IPS-20b (cell line): ENCODE data around the gene BTBD9.
"Not testable (repeated sequence)": the region's sequence is repeated elsewhere in the genome, so short reads cannot be mapped to it uniquely, and the experiment has no call there.

Experiments used
- H3K27ac ChIP-seq: one replicate; pipeline ENCODE4 v1.5.1; 2013; ENCODE audit warnings: low read length
- H3K27me3 ChIP-seq: 2 replicates; pipeline ENCODE4 v1.6.1; 2013; ENCODE audit warnings: mild to moderate bottlenecking, low read length, inconsistent platforms; ENCODE audit not compliant: insufficient read depth
- H3K36me3 ChIP-seq: 2 replicates; pipeline ENCODE4 v1.6.1; 2013; ENCODE audit warnings: low read depth, mild to moderate bottlenecking, inconsistent platforms, low read length, moderate library complexity; ENCODE audit not compliant: insufficient read depth
- H3K4me1 ChIP-seq: 2 replicates; pipeline ENCODE4 v1.6.1; 2013; ENCODE audit warnings: mild to moderate bottlenecking, control low read depth, inconsistent platforms, low read length, moderate library complexity; ENCODE audit not compliant: insufficient read depth
- H3K4me3 ChIP-seq: 2 replicates; pipeline ENCODE4 v1.5.1; 2013; ENCODE audit warnings: mild to moderate bottlenecking, low read length, inconsistent platforms
- H3K9ac ChIP-seq: 2 replicates; pipeline ENCODE4 v1.6.1; 2013; ENCODE audit warnings: low read depth, mild to moderate bottlenecking, inconsistent platforms, low read length, moderate library complexity
- H3K9me3 ChIP-seq: 2 replicates; pipeline ENCODE4 v1.6.1; 2013; ENCODE audit warnings: mild to moderate bottlenecking, low read depth, low read length, inconsistent platforms; ENCODE audit not compliant: insufficient read depth

BTBD9 gene

DNA sequence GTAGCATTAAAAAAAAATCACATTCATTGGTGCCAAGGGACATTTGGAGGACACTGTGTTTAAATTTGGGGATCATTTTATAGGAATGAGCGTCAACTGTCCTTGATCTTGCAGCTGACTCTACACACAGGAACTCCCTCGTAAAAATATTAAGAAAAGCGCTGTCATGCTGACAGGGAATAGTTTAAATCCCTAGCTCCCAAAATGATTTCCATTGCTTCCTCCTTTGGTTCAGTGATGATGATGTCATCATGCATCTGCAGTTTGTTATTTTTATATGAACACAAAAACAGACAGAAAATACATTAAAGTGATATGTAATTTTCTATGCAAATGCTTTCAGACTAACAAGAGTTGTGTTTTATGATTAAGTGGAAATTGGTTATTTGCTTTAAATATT is 275.6 kb downstream of the BTBD9 start:
- H3K9ac ChIP-seq: no peak overlapping the region
- H3K9me3 ChIP-seq: no peaks in the 10 kb centered on the region
- no peaks in the 10 kb centered on the region for H3K36me3 ChIP-seq
- no peaks in the 10 kb centered on the region for H3K4me1 ChIP-seq
- H3K4me3 ChIP-seq: no peak overlapping the region
- H3K27ac ChIP-seq: no peak overlapping the region
- H3K27me3 ChIP-seq: no peaks in the 10 kb centered on the region

DNA sequence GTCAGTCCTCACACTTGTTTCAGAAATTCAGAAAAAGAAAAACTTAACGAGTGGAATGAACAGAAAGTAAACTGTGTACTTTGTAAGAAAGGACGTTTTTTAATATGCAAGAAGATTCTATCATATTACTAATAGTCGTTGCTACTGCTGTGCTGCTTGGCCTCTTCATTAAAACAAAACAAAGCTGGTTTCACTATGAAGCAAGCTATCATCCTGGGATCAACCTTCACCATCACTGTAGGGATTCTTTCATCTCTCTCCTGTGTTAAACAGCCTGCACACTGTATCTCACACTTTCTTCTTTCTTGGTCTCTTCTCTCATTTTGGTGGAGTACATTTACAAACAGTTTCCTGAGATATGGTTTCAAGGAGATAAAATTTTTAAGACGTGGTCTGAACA is 284.2 kb downstream of the BTBD9 start:
- no peak overlapping the region for H3K9ac ChIP-seq
- H3K4me3 ChIP-seq: no peak overlapping the region
- no peaks in the 10 kb centered on the region for H3K27me3 ChIP-seq
- H3K9me3 ChIP-seq: no peaks in the 10 kb centered on the region
- H3K4me1 ChIP-seq: peaks cover 6% of the 10 kb centered on the region; the same call in 1 of the 2 replicates
- H3K36me3 ChIP-seq: no peaks in the 10 kb centered on the region
- H3K27ac ChIP-seq: no peak overlapping the region

DNA sequence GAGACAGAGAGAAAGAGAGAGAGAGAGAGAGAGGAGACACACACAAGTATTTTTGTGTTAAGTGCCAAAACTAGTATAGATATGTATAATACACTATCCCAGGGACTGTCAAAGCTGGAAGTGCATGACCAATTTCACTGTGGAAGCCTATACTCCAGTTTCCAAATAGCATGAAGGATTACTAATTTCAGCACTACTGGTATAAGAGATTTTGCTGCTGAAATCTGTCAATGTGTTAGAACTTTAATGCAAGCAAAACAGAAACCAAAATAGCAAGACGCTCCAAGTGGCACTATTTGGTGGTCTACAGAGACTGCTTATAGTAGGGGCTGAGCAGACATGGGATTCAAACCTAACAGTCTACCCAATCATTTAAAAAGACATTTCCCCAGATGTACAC is 284.8 kb downstream of the BTBD9 start:
- no peak overlapping the region for H3K9ac ChIP-seq
- peaks cover 12% of the 10 kb centered on the region for H3K4me1 ChIP-seq
- no peaks in the 10 kb centered on the region for H3K27me3 ChIP-seq
- no peaks in the 10 kb centered on the region for H3K36me3 ChIP-seq
- no peak overlapping the region for H3K27ac ChIP-seq
- no peak overlapping the region for H3K4me3 ChIP-seq
- no peaks in the 10 kb centered on the region for H3K9me3 ChIP-seq

DNA sequence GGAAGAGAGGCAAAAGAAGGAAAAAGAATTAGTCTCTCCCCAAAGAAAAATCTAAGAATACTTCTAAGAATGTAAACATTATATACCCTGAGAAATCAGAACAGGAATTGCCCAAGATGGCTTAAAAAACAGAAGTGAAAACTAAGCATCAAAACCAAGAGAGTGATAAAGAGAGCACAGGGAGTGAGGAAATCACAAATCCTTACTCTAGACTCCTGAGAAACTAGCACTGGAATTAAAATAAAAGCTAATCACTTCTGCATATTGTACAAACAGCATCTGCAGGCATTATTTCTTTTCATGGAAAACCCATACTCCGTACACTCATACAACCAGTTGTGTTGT is 285.7 kb downstream of the BTBD9 start:
- Histone ChIP-seq H3K27me3 (no peaks in the 10 kb centered on the region), H3K27ac (no peak overlapping the region), H3K9ac (no peak overlapping the region), H3K9me3 (no peaks in the 10 kb centered on the region), H3K36me3 (no peaks in the 10 kb centered on the region), H3K4me1 (peaks cover 13% of the 10 kb centered on the region), H3K4me3 (no peak overlapping the region)

DNA sequence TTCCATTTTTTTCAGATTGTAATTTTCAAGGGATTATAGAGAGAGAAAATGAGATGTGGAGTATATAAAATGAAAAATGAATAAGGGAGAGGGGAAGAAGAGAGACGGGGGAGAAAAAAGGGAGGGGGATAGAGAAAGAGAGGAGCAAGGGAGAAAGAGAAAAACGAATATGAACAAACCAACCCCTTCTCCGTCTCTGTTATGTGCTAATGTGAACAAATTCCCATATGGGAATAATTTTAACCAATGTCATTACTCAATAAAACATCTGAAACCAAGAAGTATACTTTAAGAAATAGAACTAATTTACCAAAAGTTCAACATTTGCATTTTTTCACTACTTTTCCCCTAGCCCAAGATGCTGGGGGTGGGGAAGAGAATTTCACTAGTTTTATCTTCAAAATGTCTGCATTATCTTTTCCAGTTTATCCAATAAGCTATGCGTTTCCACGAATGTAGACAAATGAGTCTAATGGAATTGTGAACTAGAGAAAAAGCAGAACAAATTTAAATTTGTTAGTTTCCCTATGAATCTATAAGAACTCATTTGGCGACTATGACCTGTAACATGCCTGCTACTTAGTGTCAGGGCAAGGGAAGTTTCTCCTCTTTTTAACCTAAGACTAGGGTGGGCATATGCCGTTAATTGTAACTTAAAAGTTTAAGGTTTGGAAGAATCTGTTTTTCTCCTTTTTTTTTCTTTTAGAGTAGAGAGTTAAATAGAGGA is 286.3 kb downstream of the BTBD9 start:
- no peak overlapping the region for H3K27ac ChIP-seq
- no peaks in the 10 kb centered on the region for H3K9me3 ChIP-seq
- no peaks in the 10 kb centered on the region for H3K27me3 ChIP-seq
- no peaks in the 10 kb centered on the region for H3K36me3 ChIP-seq
- H3K4me3 ChIP-seq: no peak overlapping the region
- H3K9ac ChIP-seq: no peak overlapping the region
- H3K4me1 ChIP-seq: peaks cover 13% of the 10 kb centered on the region

DNA sequence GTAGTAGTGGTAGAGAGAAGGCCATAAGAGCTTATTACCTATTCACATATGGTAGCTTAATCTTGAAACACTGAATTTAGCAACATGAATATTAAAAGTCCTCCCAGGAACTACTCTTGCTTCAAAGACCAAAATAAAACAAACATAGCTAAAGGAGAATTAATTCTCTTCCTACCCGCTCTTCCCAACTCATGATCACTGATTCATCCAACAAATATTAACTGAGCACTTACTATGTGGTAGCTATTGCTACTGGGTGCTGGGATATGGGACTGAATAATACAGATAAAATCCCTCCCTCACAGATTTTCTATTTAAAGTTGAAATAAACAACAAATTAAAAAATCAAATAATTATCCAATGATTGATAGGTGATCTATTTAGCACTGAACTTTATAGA is 287.1 kb downstream of the BTBD9 start:
- no peak overlapping the region for H3K27ac ChIP-seq
- H3K36me3 ChIP-seq: no peaks in the 10 kb centered on the region
- no peak overlapping the region for H3K9ac ChIP-seq
- no peak overlapping the region for H3K4me3 ChIP-seq
- H3K9me3 ChIP-seq: no peaks in the 10 kb centered on the region
- H3K27me3 ChIP-seq: no peaks in the 10 kb centered on the region
- peaks cover 13% of the 10 kb centered on the region for H3K4me1 ChIP-seq

DNA sequence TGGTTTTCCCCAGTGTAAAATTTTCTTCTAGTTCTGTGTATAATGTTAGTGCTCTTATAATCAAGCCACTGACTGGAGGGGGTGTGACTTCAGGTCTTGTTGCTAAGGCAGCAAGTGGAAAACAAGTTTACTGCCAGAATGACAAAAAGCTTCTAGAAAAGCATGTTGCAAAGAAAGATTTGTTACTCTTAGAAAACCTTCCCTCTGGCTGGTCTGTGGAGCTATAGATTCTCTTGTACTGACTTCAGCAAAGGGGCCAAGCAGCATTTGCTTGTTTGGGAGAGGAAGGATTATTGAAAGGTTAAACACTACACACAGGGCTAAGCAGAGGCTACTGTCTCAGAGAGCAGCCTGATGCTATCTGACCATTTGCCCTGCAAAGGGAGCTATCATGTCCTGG is 288.8 kb downstream of the BTBD9 start:
- H3K27me3 ChIP-seq: no peaks in the 10 kb centered on the region
- no peak overlapping the region for H3K27ac ChIP-seq
- no peaks in the 10 kb centered on the region for H3K9me3 ChIP-seq
- H3K36me3 ChIP-seq: no peaks in the 10 kb centered on the region
- peaks cover 23% of the 10 kb centered on the region for H3K4me1 ChIP-seq
- no peak overlapping the region for H3K9ac ChIP-seq
- no peak overlapping the region for H3K4me3 ChIP-seq

DNA sequence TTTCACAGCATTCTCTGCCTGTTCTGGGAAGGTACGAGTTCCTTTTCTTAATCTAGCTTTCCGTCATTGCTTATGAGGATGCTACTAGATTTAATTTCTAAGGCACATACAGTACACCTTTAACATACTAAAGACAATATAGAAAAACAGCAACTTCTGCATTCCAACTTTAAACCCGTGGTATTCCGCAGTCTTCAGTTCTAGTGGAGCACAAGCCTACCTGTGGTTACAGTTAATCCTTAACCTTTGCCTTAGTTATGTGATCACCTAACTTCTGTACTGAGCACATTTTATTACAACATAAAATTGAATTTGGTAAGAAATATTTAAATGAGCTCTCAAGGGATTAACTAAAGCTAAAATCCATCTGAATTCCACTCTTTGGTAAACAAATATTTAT is 289.5 kb downstream of the BTBD9 start:
- Histone ChIP-seq H3K27me3 (no peaks in the 10 kb centered on the region), H3K4me3 (no peak overlapping the region), H3K27ac (no peak overlapping the region), H3K9me3 (no peaks in the 10 kb centered on the region), H3K9ac (no peak overlapping the region), H3K36me3 (no peaks in the 10 kb centered on the region), H3K4me1 (peaks cover 23% of the 10 kb centered on the region)

DNA sequence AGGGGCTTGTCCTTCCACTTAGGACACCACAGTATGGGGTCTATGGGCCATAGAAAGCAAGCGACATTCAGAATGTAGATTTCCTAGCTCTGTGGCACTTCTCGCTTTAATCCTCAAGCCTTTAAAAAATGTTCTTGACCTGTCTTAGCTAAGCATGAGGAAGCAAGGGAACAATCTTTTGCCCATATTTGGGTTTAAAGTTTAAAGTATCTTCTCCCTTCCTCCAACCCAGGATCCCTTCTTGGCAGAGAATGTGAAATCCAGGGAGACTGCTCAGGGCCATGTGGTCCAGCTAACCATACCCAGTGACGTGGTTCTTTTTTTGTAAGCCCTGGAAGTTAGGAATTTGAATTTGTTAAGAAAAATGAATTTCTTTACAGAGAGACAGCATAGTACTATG is 289.9 kb downstream of the BTBD9 start:
- no peak overlapping the region for H3K4me3 ChIP-seq
- no peak overlapping the region for H3K9ac ChIP-seq
- no peak overlapping the region for H3K27ac ChIP-seq
- H3K4me1 ChIP-seq: peaks cover 23% of the 10 kb centered on the region
- no peaks in the 10 kb centered on the region for H3K27me3 ChIP-seq
- H3K36me3 ChIP-seq: no peaks in the 10 kb centered on the region
- H3K9me3 ChIP-seq: no peaks in the 10 kb centered on the region

DNA sequence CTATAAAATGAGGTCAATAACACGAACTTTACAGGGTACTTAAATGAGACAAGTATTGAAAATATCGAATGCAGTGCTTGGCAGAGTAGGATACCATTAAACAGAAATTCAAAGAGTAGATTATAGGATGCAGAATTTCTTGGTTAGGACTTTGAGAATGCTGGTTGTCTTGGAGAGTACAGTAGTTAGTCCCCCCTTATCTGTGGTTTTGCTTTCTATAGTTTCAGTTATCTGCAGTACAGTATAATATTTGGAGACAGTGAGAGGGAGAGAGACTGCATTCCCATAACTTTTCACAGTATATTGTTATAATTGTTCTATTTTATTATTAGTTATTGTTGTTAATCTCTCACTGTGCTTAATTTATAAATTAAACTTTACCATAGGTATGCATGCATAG is 290.5 kb downstream of the BTBD9 start:
- no peak overlapping the region for H3K4me3 ChIP-seq
- no peaks in the 10 kb centered on the region for H3K9me3 ChIP-seq
- H3K9ac ChIP-seq: no peak overlapping the region
- H3K27me3 ChIP-seq: no peaks in the 10 kb centered on the region
- H3K27ac ChIP-seq: no peak overlapping the region
- no peaks in the 10 kb centered on the region for H3K36me3 ChIP-seq
- peaks cover 23% of the 10 kb centered on the region for H3K4me1 ChIP-seq

DNA sequence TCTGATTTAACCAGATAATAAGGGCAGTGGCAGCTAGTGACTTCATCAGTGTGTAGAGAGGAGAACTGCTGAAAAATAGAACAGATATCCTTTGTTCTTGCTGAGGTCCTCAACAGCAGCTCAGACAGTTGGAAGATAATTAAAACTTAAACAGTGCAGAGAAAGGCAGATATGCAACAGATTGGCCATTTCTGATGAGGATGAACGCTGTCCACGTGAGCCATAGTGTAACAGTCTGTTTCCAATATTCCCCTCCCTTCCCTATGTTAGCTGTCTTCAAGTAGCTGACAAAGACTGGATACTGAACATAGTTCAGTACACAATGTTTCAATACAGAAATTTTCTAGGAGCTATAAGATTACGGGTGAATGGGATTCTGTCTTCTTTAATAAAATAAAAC is 291.4 kb downstream of the BTBD9 start:
- H3K27ac ChIP-seq: no peak overlapping the region
- no peak overlapping the region for H3K4me3 ChIP-seq
- no peak overlapping the region for H3K9ac ChIP-seq
- peaks cover 23% of the 10 kb centered on the region for H3K4me1 ChIP-seq
- H3K36me3 ChIP-seq: no peaks in the 10 kb centered on the region
- no peaks in the 10 kb centered on the region for H3K9me3 ChIP-seq
- H3K27me3 ChIP-seq: no peaks in the 10 kb centered on the region

DNA sequence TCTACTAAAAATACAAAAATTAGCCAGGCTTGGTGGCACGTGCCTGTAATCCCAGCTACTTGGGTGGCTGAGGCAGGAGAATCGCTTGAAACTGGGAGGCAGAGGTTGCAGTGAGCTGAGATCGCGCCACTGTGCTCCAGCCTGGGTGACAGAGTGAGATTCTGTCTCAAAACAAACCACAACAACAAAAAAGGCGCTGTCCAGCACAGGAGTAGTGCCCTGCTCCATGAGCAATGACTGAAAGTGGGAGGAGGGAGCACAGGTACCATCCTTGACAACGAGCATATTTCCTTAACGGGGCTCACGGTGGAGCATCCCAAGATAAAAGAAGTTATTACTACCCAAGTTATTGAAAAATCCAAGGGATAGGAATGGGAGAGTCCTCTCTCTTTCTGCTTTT is 291.9 kb downstream of the BTBD9 start:
- not testable (repeated sequence) for H3K36me3 ChIP-seq, H3K9ac ChIP-seq, H3K9me3 ChIP-seq, H3K4me3 ChIP-seq, H3K27me3 ChIP-seq, H3K27ac ChIP-seq
- H3K4me1 ChIP-seq: peaks cover 23% of the 10 kb centered on the region
